Superior temporal gyrus (tissue), 1 donor: ENCODE measurements around the gene GCK.
"Not testable (repeated sequence)": the region's sequence is repeated elsewhere in the genome, so short reads cannot be mapped to it uniquely, and the experiment has no call there.

ENCODE experiments used
- DNase-seq: peaks from one replicate; pipeline ENCODE4 v3.0.0-alpha.2; 2016; ENCODE audit errors: extremely low spot score

GCK gene

GRCh38 chr7:44142028-44142427, 47.2 kb downstream of the GCK start:
- DNase-seq, result no peak

GRCh38 chr7:44141221-44141850, 47.9 kb downstream of the GCK start, which contains the start of gene MYL7:
Gene MYL7 (minus strand): TSS chr7:44141332. CDS start chr7:44141305, 27 bp downstream.
- no peak for DNase-seq

- no peak for DNase-seq
These were observed 48.9 kb downstream of the GCK start for GRCh38 chr7:44140341-44140740.

- DNase-seq, result no peak
These were observed 49.8 kb downstream of the GCK start for GRCh38 chr7:44139311-44140010.

GRCh38 chr7:44138698-44139097, 50.5 kb downstream of the GCK start:
- DNase-seq, result no peak

- DNase-seq, result no peak
These were observed 52.5 kb downstream of the GCK start for GRCh38 chr7:44136731-44137130.

GRCh38 chr7:44134943-44135628, 54.2 kb downstream of the GCK start:
- no peak for DNase-seq

- DNase-seq, result no peak
These were observed 55.9 kb downstream of the GCK start for GRCh38 chr7:44133295-44133694.

- DNase-seq, result no peak
These were observed 57.2 kb downstream of the GCK start for GRCh38 chr7:44132039-44132438.

GRCh38 chr7:44131173-44132029, 57.8 kb downstream of the GCK start:
- no peak for DNase-seq

GRCh38 chr7:44128721-44129582, 60.3 kb downstream of the GCK start:
- no peak for DNase-seq

- DNase-seq, result no peak
These were observed 62.1 kb downstream of the GCK start for GRCh38 chr7:44127161-44127560.

GRCh38 chr7:44126574-44126973, 62.7 kb downstream of the GCK start:
- DNase-seq, result not testable (repeated sequence)

- DNase-seq, result no peak
These were observed 64.4 kb downstream of the GCK start for GRCh38 chr7:44124822-44125202.

- DNase-seq, result peak; percentile 96
These were observed 65.8 kb downstream of the GCK start, which contains the start of gene POLD2 for GRCh38 chr7:44123190-44124003. Gene POLD2 (minus strand): TSS chr7:44123548. CDS start chr7:44122053, 1,495 bp downstream.

GRCh38 chr7:44122529-44122928, 66.7 kb downstream of the GCK start:
- DNase-seq, result no peak

- DNase-seq, result no peak
These were observed 67.3 kb downstream of the GCK start for GRCh38 chr7:44121761-44122420.

GRCh38 chr7:44120395-44120794, 68.8 kb downstream of the GCK start:
- no peak for DNase-seq

- DNase-seq, result no peak
These were observed 69.3 kb downstream of the GCK start for GRCh38 chr7:44119829-44120380.
